Dendritic cell treated with granulocyte-macrophage colony-stimulating factor and Interleukin-4, amounts not matched to agents 40 ng/mL and 50 ng/mL, for 4 days (primary cell): ENCODE measurements around the gene HIVEP2.
A peak's percentile ranks its signal among the peaks of the same experiment; 100 is the strongest.
"Not testable (repeated sequence)": the region's sequence is repeated elsewhere in the genome, so short reads cannot be mapped to it uniquely, and the experiment has no call there.

Source experiments
- H3K27ac Mint-ChIP-seq: one replicate; pipeline ENCODE4 v1.8.0; 2022; ENCODE audit warnings: mild to moderate bottlenecking, mixed read lengths
- H3K27me3 Mint-ChIP-seq: one replicate; pipeline ENCODE4 v1.8.0; 2022; ENCODE audit warnings: mild to moderate bottlenecking, mixed read lengths
- H3K36me3 Mint-ChIP-seq: one replicate; pipeline ENCODE4 v1.8.0; 2022; ENCODE audit warnings: low read depth, mixed read lengths
- H3K4me1 Mint-ChIP-seq: one replicate; pipeline ENCODE4 v1.8.0; 2022; ENCODE audit warnings: low read depth, mixed read lengths
- H3K4me3 Mint-ChIP-seq: one replicate; pipeline ENCODE4 v1.8.0; 2022; ENCODE audit warnings: mild to moderate bottlenecking, moderate library complexity, mixed read lengths
- H3K9me3 Mint-ChIP-seq: one replicate; pipeline ENCODE4 v1.8.0; 2022; ENCODE audit warnings: mixed read lengths
- intact Hi-C: fragments of 100-400 bp; cut with micrococcal nuclease; formaldehyde crosslinking; loops from one replicate; pipeline ENCODE4 v1.15.0; 2022

HIVEP2 gene

DNA sequence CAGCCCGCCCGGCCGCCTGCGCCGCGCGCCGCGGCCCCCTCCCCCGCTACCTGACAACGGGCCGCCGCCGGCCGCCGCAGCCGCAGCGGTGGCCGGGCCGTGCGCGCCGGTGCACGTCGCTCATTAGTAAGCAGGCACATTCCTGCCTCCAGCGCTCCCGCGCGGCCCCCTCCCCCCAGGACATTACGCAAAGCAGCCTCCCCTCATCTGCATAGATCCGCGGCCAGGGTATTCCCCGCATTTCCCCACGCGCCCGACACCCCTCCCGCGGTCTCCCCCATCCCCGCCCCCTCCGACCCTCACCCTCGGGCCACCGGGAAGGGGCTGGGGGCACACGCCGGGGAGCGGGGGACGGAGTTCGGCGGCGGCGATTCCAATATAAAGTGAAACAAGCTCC, at the start of gene HIVEP2:
Gene HIVEP2, minus strand, starts transcription at position 128 of the 397 bp plus-strand sequence. CDS start 170,438 bp downstream, outside the sequence.
- H3K27me3 Mint-ChIP-seq = peaks cover 6% of the 10 kb centered on the region
- peak within 1 kb of the TSS; percentile 87 for H3K27ac Mint-ChIP-seq
- H3K4me1 Mint-ChIP-seq = peaks cover 38% of the 10 kb centered on the region
- H3K4me3 Mint-ChIP-seq = peak within 1 kb of the TSS; percentile 78
- no peaks in the 10 kb centered on the region for H3K36me3 Mint-ChIP-seq
- no peaks in the 10 kb centered on the region for H3K9me3 Mint-ChIP-seq
- intact Hi-C loops = loop anchor here (5.0 to 10.0 kb wide), 4 partner anchors 117 to 570 kb away; partner anchors contain the start of genes AIG1 and FUCA2

DNA sequence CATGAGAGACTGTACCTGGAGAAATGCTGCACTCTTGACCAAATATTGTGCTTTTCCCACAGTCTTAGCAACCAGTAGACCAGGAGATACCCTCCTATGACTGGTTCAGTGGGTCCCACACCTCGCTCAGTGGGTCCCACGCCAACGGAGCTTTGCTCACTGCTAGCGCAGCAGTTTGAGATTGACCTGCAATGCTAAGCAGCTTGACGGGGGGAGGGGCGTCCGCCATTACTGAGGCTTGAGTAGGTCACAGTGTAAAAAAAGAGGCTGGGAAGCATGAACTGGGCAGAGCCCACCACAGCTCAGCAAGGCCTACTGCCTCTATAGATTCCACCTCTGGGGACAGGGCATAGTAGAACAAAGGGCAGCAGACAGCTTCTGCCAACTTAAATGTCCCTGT, 49.0 kb upstream of the HIVEP2 start:
- Mint-ChIP-seq H3K27ac (no peak overlapping the region), H3K9me3 (peaks cover under 1% of the 10 kb centered on the region), H3K27me3 (no peaks in the 10 kb centered on the region), H3K4me1 (no peaks in the 10 kb centered on the region), H3K4me3 (no peak overlapping the region), H3K36me3 (no peaks in the 10 kb centered on the region)
- intact Hi-C loops = no loop called here

- no peak overlapping the region for H3K4me3 Mint-ChIP-seq
- no peaks in the 10 kb centered on the region for H3K27me3 Mint-ChIP-seq
- intact Hi-C loops = no loop called here
- H3K36me3 Mint-ChIP-seq = no peaks in the 10 kb centered on the region
- H3K4me1 Mint-ChIP-seq = peaks cover 5% of the 10 kb centered on the region
- no peak overlapping the region for H3K27ac Mint-ChIP-seq
- H3K9me3 Mint-ChIP-seq = peaks cover under 1% of the 10 kb centered on the region
Measured at GRCh38 chr6:142987490-142987889, 42.5 kb upstream of the HIVEP2 start.

DNA sequence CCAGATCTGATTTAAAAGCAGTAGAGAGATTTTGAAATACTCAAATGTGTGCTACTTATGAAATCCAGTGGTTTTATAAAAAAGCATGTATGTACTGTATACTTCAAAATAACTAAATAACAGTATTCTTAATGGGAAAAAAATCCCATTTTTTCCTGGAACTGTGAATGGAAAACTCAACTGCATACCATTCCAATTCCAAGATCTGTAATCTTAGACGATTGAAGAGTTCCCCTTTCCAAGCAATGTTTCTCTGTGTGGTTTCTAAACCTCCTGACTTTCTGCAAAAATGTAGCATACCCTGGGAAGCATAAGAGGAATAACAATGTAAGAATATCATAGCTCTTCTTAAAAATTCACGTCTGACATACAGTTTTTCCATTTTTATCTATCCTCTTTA, 40.3 kb upstream of the HIVEP2 start:
- Mint-ChIP-seq H3K9me3 (peaks cover 23% of the 10 kb centered on the region), H3K4me3 (no peak overlapping the region), H3K36me3 (no peaks in the 10 kb centered on the region), H3K27ac (no peak overlapping the region), H3K27me3 (peaks cover 2% of the 10 kb centered on the region), H3K4me1 (peaks cover 5% of the 10 kb centered on the region)
- intact Hi-C loops = no loop called here

- no peak overlapping the region for H3K27ac Mint-ChIP-seq
- H3K4me3 Mint-ChIP-seq = no peak overlapping the region
- peaks cover 28% of the 10 kb centered on the region for H3K9me3 Mint-ChIP-seq
- peaks cover 5% of the 10 kb centered on the region for H3K4me1 Mint-ChIP-seq
- peaks cover 4% of the 10 kb centered on the region for H3K27me3 Mint-ChIP-seq
- H3K36me3 Mint-ChIP-seq = no peaks in the 10 kb centered on the region
- intact Hi-C loops = no loop called here
Measured at GRCh38 chr6:142984386-142984785, 39.4 kb upstream of the HIVEP2 start.

DNA sequence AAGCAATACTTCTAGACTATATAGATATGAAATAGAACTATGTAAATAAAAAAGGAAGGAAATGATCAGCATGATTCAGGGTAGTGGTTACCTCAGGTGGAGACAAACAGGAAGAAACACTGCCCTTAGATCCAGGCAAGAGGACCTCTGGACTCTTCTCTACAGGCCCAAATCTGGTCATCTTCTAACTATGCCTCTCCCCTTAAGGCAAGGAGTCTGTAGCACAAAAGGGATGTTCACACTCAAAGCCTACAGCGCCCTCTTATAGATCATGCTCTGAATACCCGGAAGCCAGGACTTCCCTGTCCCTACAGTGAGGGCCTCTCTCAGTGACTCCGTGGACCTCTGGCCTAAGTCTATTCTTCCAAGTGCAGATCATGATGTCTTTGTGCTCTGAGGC, 30.4 kb upstream of the HIVEP2 start:
- Mint-ChIP-seq H3K27ac (no peak overlapping the region), H3K36me3 (no peaks in the 10 kb centered on the region), H3K4me1 (peaks cover 6% of the 10 kb centered on the region), H3K27me3 (peaks cover 8% of the 10 kb centered on the region), H3K4me3 (no peak overlapping the region), H3K9me3 (peaks cover 5% of the 10 kb centered on the region)
- intact Hi-C loops = no loop called here

DNA sequence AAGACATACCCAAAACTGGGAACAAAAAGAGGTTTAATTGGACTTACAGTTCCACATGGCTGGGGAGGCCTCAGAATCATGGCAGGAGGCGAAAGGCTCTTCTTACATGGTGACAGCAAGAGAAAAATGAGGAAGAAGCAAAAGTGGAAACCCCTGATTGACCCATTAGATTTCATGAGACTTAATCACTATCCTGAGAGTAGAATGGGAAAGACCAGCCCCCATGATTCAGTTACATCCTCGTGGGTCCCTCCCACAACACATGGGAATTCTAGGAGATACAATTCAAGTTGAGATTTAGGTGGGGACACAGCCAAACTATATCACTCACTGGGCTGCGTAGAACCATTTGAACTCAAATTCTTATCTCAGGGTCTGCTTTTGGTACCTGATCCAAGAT, 26.0 kb upstream of the HIVEP2 start:
- H3K9me3 Mint-ChIP-seq, H3K36me3 Mint-ChIP-seq, H3K27me3 Mint-ChIP-seq, intact Hi-C loops, H3K4me1 Mint-ChIP-seq, H3K4me3 Mint-ChIP-seq, H3K27ac Mint-ChIP-seq: not testable (repeated sequence)

DNA sequence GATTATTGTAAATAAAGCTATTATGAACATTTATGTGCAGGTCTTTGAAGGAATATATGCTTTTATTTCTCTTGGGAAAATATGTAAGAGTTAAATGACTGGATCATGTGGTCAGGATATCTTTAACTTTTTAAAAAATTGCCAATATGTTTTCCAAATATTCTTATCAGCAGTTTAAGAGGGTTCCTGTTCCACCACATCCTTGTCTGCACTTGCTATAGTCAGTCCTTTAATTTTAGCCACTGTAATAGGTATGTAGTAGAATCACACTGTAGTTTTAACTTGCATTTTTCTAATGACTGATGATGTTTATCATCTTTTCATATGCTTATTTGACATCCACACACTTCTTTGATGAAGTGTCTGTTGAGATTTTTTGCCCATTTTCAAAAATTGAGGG, 23.6 kb upstream of the HIVEP2 start:
- Mint-ChIP-seq H3K36me3 (no peaks in the 10 kb centered on the region), H3K9me3 (no peaks in the 10 kb centered on the region)
- intact Hi-C loops = no loop called here

GRCh38 chr6:142966294-142966693, 21.3 kb upstream of the HIVEP2 start:
- Mint-ChIP-seq H3K4me3 (no peak overlapping the region), H3K27me3 (no peaks in the 10 kb centered on the region), H3K27ac (no peak overlapping the region), H3K36me3 (no peaks in the 10 kb centered on the region), H3K4me1 (no peaks in the 10 kb centered on the region), H3K9me3 (no peaks in the 10 kb centered on the region)
- intact Hi-C loops = no loop called here

More for the DNA sequence above, 23.6 kb upstream of the HIVEP2 start:
- H3K4me3 Mint-ChIP-seq = no peak overlapping the region
- no peaks in the 10 kb centered on the region for H3K27me3 Mint-ChIP-seq
- H3K4me1 Mint-ChIP-seq = no peaks in the 10 kb centered on the region
- no peak overlapping the region for H3K27ac Mint-ChIP-seq

DNA sequence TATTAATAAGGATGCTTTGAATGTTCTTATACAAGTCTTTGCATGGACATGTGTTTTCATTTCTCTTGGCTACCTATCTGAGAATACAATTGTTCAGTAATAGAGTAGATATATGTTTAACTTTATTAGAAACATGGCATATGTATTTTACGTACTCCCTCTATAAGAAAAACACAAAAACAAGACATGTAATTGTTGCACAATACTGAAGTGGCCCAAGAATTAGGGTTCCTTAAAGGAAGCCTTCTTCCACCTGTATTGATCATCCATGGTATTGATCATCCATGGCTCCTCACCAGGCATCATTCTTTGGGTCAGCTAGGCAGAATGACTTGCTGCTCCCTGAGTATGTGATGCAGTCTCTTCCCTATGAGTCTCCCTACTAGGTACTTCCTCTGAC, 20.2 kb upstream of the HIVEP2 start:
- Mint-ChIP-seq H3K27ac (no peak overlapping the region), H3K9me3 (peaks cover 6% of the 10 kb centered on the region), H3K4me3 (no peak overlapping the region), H3K27me3 (no peaks in the 10 kb centered on the region), H3K4me1 (peaks cover under 1% of the 10 kb centered on the region), H3K36me3 (no peaks in the 10 kb centered on the region)
- intact Hi-C loops = no loop called here

GRCh38 chr6:142960098-142960497, 15.1 kb upstream of the HIVEP2 start:
- intact Hi-C loops = no loop called here
- Mint-ChIP-seq H3K4me1 (peaks cover 11% of the 10 kb centered on the region), H3K27me3 (peaks cover 3% of the 10 kb centered on the region), H3K36me3 (no peaks in the 10 kb centered on the region), H3K4me3 (no peak overlapping the region), H3K27ac (no peak overlapping the region), H3K9me3 (peaks cover 6% of the 10 kb centered on the region)

DNA sequence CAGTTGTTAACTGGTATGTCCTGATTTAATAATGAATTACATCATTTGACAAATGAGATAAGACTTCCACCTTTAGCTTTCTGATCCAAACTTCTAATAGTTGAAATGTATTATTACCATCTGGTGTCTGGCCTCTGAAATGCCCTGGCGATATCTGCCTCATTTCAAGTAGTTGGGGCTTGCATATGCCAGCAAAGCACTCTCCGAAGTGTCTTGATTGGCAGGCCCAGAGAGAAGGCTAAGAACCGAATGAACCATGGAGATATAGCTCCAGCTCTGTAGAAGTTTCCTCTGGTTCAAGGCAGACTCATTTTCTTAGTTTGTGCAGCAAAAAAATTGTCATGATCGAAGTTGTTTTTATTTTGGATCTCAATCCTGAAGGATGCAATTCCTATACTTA, 13.4 kb upstream of the HIVEP2 start:
- Mint-ChIP-seq H3K9me3 (peaks cover 6% of the 10 kb centered on the region), H3K27me3 (peaks cover 4% of the 10 kb centered on the region), H3K36me3 (no peaks in the 10 kb centered on the region), H3K4me3 (no peak overlapping the region), H3K4me1 (peaks cover 26% of the 10 kb centered on the region), H3K27ac (no peak overlapping the region)
- intact Hi-C loops = loop anchor here (10.0 kb wide), 1 partner anchor 56 kb away; no protein-coding TSS in a partner anchor

GRCh38 chr6:142956726-142957125, 11.8 kb upstream of the HIVEP2 start:
- intact Hi-C loops = loop anchor here (10.0 kb wide), 1 partner anchor 58 kb away; no protein-coding TSS in a partner anchor
- Mint-ChIP-seq H3K9me3 (peaks cover 6% of the 10 kb centered on the region), H3K4me1 (peaks cover 39% of the 10 kb centered on the region), H3K4me3 (no peak overlapping the region), H3K36me3 (no peaks in the 10 kb centered on the region), H3K27ac (no peak overlapping the region), H3K27me3 (peaks cover 15% of the 10 kb centered on the region)

DNA sequence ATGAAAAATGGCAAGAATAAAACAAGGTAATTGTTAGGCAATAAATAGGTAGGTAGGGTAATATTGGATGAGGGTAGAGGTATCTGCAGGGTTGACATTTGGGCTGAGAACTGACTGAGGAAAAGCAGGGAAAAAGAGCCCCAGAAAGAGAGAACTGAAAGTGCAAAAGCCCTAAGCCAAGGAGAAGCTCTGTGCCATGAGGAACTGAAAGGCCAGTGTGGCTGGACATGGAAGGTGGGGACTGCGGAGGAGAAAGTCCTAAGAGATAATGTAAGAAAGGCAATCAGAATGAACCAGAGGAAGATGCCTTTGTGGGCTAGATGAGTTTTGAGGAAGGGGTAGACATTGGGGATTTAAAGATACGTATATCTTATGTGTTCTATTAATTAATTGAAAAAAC, 9.9 kb upstream of the HIVEP2 start:
- H3K9me3 Mint-ChIP-seq = no peaks in the 10 kb centered on the region
- H3K27ac Mint-ChIP-seq = no peak overlapping the region
- intact Hi-C loops = loop anchor here (10.0 kb wide), 1 partner anchor 60 kb away; no protein-coding TSS in a partner anchor
- H3K4me3 Mint-ChIP-seq = no peak overlapping the region
- no peaks in the 10 kb centered on the region for H3K36me3 Mint-ChIP-seq
- H3K4me1 Mint-ChIP-seq = peaks cover 36% of the 10 kb centered on the region
- peaks cover 19% of the 10 kb centered on the region for H3K27me3 Mint-ChIP-seq
